Trophoblast cell (in vitro differentiated cells and primary cell): ENCODE data around the gene FAM120B.

Experiments used
- DNase-seq, 2 donors: peaks; one replicate each; pipeline ENCODE4 v3.0.0-alpha.2; 2016
- H2AFZ ChIP-seq: 2 replicates; pipeline ENCODE4 v1.6.1; 2013; ENCODE audit warnings: low read length, moderate library complexity, mild to moderate bottlenecking; ENCODE audit not compliant: insufficient read depth, poor library complexity
- H2AK5ac ChIP-seq: 2 replicates; pipeline ENCODE4 v1.6.1; 2013; ENCODE audit warnings: mild to moderate bottlenecking, low read length
- H2BK120ac ChIP-seq: 2 replicates; pipeline ENCODE4 v1.6.1; 2013; ENCODE audit warnings: low read length, mild to moderate bottlenecking, moderate library complexity; ENCODE audit not compliant: insufficient read depth, poor library complexity
- H2BK12ac ChIP-seq: 2 replicates; pipeline ENCODE4 v1.6.1; 2013; ENCODE audit warnings: mild to moderate bottlenecking, low read length, moderate library complexity
- H2BK5ac ChIP-seq: 2 replicates; pipeline ENCODE4 v1.6.1; 2013; ENCODE audit warnings: low read length, low read depth, moderate library complexity, mild to moderate bottlenecking; ENCODE audit not compliant: poor library complexity
- H3K14ac ChIP-seq: 2 replicates; pipeline ENCODE4 v1.6.1; 2013; ENCODE audit warnings: mild to moderate bottlenecking, low read length
- H3K18ac ChIP-seq: 2 replicates; pipeline ENCODE4 v1.6.1; 2013; ENCODE audit warnings: mild to moderate bottlenecking, low read length
- H3K23ac ChIP-seq: 2 replicates; pipeline ENCODE4 v1.6.1; 2013; ENCODE audit warnings: low read length
- H3K27ac ChIP-seq: 2 replicates; pipeline ENCODE4 v1.5.1; 2013; ENCODE audit warnings: low read depth, mild to moderate bottlenecking, inconsistent platforms, low read length, moderate library complexity
- H3K27me3 ChIP-seq: 2 replicates; pipeline ENCODE4 v1.6.1; 2013; ENCODE audit warnings: inconsistent platforms, mild to moderate bottlenecking, low read length, moderate library complexity; ENCODE audit not compliant: insufficient read depth
- H3K36me3 ChIP-seq, 2 experiments: 1 replicate in 1 of 2; 2 replicates in 1 of 2; pipeline ENCODE4 v1.6.1; 2013; ENCODE audit warnings: low read length in 2 of 2, mild to moderate bottlenecking in 2 of 2, moderate library complexity in 1 of 2; ENCODE audit not compliant: insufficient read depth in 2 of 2, control insufficient read depth in 1 of 2
- H3K4ac ChIP-seq: 2 replicates; pipeline ENCODE4 v1.6.1; 2013; ENCODE audit warnings: low read depth, mild to moderate bottlenecking, low read length, moderate library complexity
- H3K4me1 ChIP-seq, 2 experiments: 1 replicate in 1 of 2; 2 replicates in 1 of 2; pipeline ENCODE4 v1.6.1; 2013; ENCODE audit warnings: low read length in 2 of 2, mild to moderate bottlenecking in 2 of 2, moderate library complexity in 1 of 2; ENCODE audit not compliant: insufficient read depth in 2 of 2, control insufficient read depth in 1 of 2
- H3K4me2 ChIP-seq: 2 replicates; pipeline ENCODE4 v1.6.1; 2013; ENCODE audit warnings: inconsistent platforms, mild to moderate bottlenecking, low read length, moderate library complexity
- H3K4me3 ChIP-seq: 2 replicates; pipeline ENCODE4 v1.5.1; 2013; ENCODE audit warnings: mild to moderate bottlenecking, low read depth, low read length, inconsistent platforms
- H3K79me1 ChIP-seq: one replicate; pipeline ENCODE4 v1.6.1; 2013; ENCODE audit warnings: low read length
- H3K79me2 ChIP-seq: 2 replicates; pipeline ENCODE4 v1.6.1; 2013; ENCODE audit warnings: low read length, mild to moderate bottlenecking; ENCODE audit not compliant: control insufficient read depth, insufficient read depth, poor library complexity
- H3K9ac ChIP-seq: 2 replicates; pipeline ENCODE4 v1.6.1; 2013; ENCODE audit warnings: mild to moderate bottlenecking, low read length
- H3K9me3 ChIP-seq: 2 replicates; pipeline ENCODE4 v1.6.1; 2013; ENCODE audit warnings: low read depth, mild to moderate bottlenecking, control low read depth, inconsistent platforms, low read length; ENCODE audit not compliant: insufficient read depth
- H4K12ac ChIP-seq: 2 replicates; pipeline ENCODE4 v1.6.1; 2013; ENCODE audit warnings: low read depth, mild to moderate bottlenecking, low read length, moderate library complexity
- H4K8ac ChIP-seq: 2 replicates; pipeline ENCODE4 v1.6.1; 2013; ENCODE audit warnings: low read depth, mild to moderate bottlenecking, low read length, moderate library complexity
- H4K91ac ChIP-seq: one replicate; pipeline ENCODE4 v1.6.1; 2013; ENCODE audit warnings: low read depth, mild to moderate bottlenecking, low read length, moderate library complexity
- WGBS: extraction: QIAGEN DNeasy Blood & Tissue Kit; methylation state at CpG from one replicate; pipeline ENCODE4 v1.1.7; 2013; ENCODE audit warnings: missing lambda C conversion rate; ENCODE audit not compliant: insufficient read length, insufficient coverage; ENCODE audit errors: extremely low coverage; 5-methylcytosine and 5-hydroxymethylcytosine counted together

The FAM120B gene

DNA sequence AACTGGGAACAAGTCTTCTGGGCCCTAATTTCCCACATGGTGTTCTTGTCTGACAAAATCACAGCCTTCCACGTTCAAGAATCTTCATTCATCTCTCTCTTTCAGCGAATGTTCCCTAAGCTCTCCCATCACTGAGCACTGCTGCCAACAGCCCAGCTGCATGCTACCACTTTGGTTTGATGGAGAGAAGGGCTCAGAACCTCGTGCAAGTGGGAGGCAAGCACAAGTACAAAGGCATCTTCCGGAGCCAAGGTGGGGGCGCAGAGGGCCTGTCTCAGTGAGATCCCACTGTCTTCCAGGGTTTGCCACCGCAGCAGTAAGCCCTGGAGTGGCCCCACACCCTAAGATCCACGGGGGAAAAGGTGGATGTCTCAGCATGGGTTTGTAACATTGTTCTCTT lies 32.9 kb upstream of the FAM120B start:
- H3K79me1 ChIP-seq, result no peaks in the 10 kb centered on the region
- no peak overlapping the region for H3K4ac ChIP-seq
- no peak for DNase-seq
- H3K27me3 ChIP-seq, result no peaks in the 10 kb centered on the region
- no peak overlapping the region for H3K27ac ChIP-seq
- H3K14ac ChIP-seq, result no peak overlapping the region
- H4K91ac ChIP-seq, result no peak overlapping the region
- H2AK5ac ChIP-seq, result no peak overlapping the region
- H3K4me1 ChIP-seq, result peaks cover 6 to 12% of the 10 kb centered on the region in 2 experiments
- no peak overlapping the region for H4K8ac ChIP-seq
- no peak overlapping the region for H3K4me2 ChIP-seq
- no peak overlapping the region for H3K18ac ChIP-seq
- no peak overlapping the region for H2BK120ac ChIP-seq
- H3K23ac ChIP-seq, result no peak overlapping the region
- H3K9ac ChIP-seq, result no peak overlapping the region
- no peak overlapping the region for H4K12ac ChIP-seq
- WGBS, result no CpG with 5 or more reads among the region's 7 CpGs
- no peak overlapping the region for H2BK12ac ChIP-seq
- H3K36me3 ChIP-seq, result no peaks in the 10 kb centered on the region
- no peak overlapping the region for H3K4me3 ChIP-seq
- H3K9me3 ChIP-seq, result no peaks in the 10 kb centered on the region
- no peak overlapping the region for H2BK5ac ChIP-seq
- H2AFZ ChIP-seq, result no peak overlapping the region
- H3K79me2 ChIP-seq, result no peaks in the 10 kb centered on the region

DNA sequence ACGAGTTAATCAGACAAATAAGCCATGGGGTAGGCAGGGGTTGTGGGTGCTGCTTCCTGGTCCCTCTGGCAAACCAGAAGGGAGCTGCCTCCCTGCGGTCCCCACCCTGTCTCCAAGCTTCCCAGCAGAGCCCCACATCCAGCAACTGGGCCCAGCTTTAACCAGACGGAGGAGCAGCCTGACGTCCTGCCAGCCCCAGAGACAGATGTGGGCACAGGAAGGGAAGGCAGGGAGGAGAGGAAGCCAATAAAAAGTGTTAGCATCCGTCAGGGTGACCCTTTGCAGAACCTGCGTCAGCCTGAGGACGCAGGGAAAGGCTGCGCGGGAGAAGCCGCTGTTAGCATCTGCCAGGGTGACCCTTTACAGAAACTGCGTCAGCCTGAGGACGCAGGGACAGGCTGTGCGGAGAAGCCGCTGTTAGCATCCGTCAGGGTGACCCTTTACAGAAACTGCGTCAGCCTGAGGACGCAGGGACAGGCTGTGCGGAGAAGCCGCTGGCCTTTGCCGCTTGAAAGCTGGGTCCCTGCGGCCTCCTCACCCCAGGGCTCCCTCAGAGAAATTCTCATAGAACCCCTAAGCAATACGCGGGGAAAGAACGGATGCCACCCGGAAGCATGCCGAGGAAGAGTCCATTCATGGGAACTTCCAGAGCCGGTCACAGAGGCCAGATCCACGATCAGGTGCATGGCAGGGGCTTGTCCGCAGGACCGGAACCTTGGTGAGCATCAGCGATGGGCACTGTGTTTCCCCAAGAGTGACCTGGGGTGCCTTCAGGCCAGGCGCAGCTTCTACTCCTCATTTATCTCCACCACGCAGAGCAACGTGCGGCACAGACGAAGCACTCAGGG lies 31.6 kb upstream of the FAM120B start:
- H2AFZ ChIP-seq, result peak overlapping the region; percentile 6
- DNase-seq, result no peak
- H2BK5ac ChIP-seq, result no peak overlapping the region
- no peak overlapping the region for H2AK5ac ChIP-seq
- no peak overlapping the region for H2BK120ac ChIP-seq
- no peak overlapping the region for H3K4me3 ChIP-seq
- no peak overlapping the region for H3K23ac ChIP-seq
- H3K4me1 ChIP-seq, result peaks cover 0 to 5% of the 10 kb centered on the region in 2 experiments
- no peak overlapping the region for H3K18ac ChIP-seq
- no peaks in the 10 kb centered on the region for H3K36me3 ChIP-seq
- no CpG with 5 or more reads among the region's 36 CpGs for WGBS
- H4K91ac ChIP-seq, result no peak overlapping the region
- H4K12ac ChIP-seq, result no peak overlapping the region
- no peak overlapping the region for H3K4ac ChIP-seq
- H3K79me1 ChIP-seq, result no peaks in the 10 kb centered on the region
- H3K4me2 ChIP-seq, result no peak overlapping the region
- no peaks in the 10 kb centered on the region for H3K9me3 ChIP-seq
- H3K14ac ChIP-seq, result no peak overlapping the region
- H3K27me3 ChIP-seq, result no peaks in the 10 kb centered on the region
- no peak overlapping the region for H2BK12ac ChIP-seq
- no peak overlapping the region for H3K9ac ChIP-seq
- H3K79me2 ChIP-seq, result no peaks in the 10 kb centered on the region
- H4K8ac ChIP-seq, result no peak overlapping the region
- H3K27ac ChIP-seq, result no peak overlapping the region

DNA sequence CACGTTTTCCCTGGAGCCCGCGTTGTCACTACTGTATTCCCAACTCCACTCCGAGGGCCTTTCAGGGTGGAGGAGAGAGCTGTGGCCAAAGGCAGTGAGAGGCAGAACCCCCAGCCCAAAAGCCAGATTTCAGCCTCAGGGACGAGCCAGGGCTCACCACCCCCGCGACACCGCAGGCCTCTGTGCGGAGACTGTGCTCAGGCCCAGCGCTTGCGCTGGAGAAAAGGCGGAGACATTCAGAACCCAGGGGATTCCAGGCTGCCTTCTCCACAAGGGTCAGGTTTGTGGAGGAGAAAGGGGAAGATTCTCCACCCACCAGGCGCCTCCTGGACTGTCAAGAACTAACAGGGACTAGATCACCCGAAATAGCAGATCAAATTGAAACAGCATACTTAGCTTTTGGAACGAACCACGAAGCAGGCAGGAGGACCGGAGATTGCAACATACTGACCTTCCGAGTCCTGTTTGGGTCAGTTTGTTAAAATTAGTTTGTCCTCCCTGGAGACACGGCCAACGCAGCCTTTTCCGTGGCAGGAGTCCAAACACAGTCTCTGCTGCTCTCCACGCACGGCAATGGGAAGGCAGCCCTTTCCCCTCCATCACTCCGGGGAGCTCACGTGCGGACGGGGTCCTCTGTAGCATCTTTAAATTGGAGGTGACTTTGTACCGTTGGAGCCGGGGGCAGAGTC lies 30.0 kb upstream of the FAM120B start:
- H3K27me3 ChIP-seq, result no peaks in the 10 kb centered on the region
- H3K23ac ChIP-seq, result no peak overlapping the region
- H3K9me3 ChIP-seq, result peaks cover 4% of the 10 kb centered on the region
- H3K79me2 ChIP-seq, result no peaks in the 10 kb centered on the region
- H4K91ac ChIP-seq, result no peak overlapping the region
- no peak for DNase-seq
- H3K18ac ChIP-seq, result no peak overlapping the region
- H3K4me1 ChIP-seq, result peaks cover 0 to 2% of the 10 kb centered on the region in 2 experiments
- no peak overlapping the region for H3K4me3 ChIP-seq
- H2BK120ac ChIP-seq, result no peak overlapping the region
- no peak overlapping the region for H3K9ac ChIP-seq
- H4K12ac ChIP-seq, result no peak overlapping the region
- H2AK5ac ChIP-seq, result no peak overlapping the region
- no peak overlapping the region for H2BK5ac ChIP-seq
- H3K4ac ChIP-seq, result no peak overlapping the region
- no peak overlapping the region for H4K8ac ChIP-seq
- no peak overlapping the region for H3K27ac ChIP-seq
- no CpG with 5 or more reads among the region's 29 CpGs for WGBS
- no peak overlapping the region for H3K14ac ChIP-seq
- H3K36me3 ChIP-seq, result no peaks in the 10 kb centered on the region
- no peak overlapping the region for H2BK12ac ChIP-seq
- H3K79me1 ChIP-seq, result no peaks in the 10 kb centered on the region
- H3K4me2 ChIP-seq, result no peak overlapping the region
- H2AFZ ChIP-seq, result no peak overlapping the region

DNA sequence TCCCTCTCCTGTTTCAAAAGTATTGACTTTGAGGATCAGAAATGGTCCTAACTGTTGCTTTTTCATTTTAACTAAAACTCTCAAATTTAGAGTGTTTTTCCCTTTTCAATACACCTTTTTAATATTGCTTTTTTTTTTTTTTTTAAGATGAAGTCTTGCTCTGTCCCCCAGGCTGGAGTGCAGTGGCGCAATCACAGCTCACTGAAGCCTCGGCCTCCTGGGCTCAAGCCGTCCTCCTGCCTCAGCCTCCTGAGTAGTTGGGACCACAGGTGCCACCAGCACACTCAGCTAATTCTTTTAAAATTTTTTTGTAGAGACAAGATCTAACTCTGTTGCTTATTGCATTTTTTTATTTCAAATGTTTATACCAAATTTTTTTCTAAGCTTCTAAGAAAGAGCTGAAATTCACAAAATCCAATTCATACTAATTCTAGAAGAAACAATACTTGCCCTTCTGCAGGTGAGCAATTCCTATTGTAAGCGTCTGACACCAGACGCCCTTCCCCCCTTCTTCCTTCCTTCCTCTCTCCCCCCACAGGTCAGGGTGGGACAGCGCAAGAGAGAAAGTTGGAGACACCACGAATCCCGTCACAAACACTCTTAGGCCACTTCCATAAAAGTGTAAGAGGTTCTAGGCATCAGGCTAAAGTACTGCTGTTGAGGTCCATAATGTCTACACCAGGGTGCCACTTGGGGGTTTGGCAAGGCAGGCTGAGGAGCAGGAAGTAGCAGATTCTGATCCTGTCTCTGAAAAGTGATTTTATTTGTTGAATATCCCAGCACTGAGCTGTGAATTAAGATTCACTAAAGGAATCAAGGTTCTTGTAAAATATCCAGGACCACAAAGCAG lies 28.4 kb upstream of the FAM120B start:
- Histone ChIP-seq H4K91ac (no peak overlapping the region), H3K9ac (no peak overlapping the region), H4K8ac (no peak overlapping the region), H2BK5ac (no peak overlapping the region), H4K12ac (no peak overlapping the region), H3K79me1 (no peaks in the 10 kb centered on the region), H3K23ac (no peak overlapping the region), H3K18ac (no peak overlapping the region), H2AK5ac (no peak overlapping the region), H2BK120ac (no peak overlapping the region), H3K27ac (no peak overlapping the region), H3K9me3 (peaks cover 4% of the 10 kb centered on the region), H3K4me1 (peaks cover 0 to 2% of the 10 kb centered on the region in 2 experiments), H3K4me3 (no peak overlapping the region), H3K4me2 (no peak overlapping the region), H3K79me2 (no peaks in the 10 kb centered on the region), H2AFZ (no peak overlapping the region), H2BK12ac (no peak overlapping the region), H3K4ac (no peak overlapping the region), H3K14ac (no peak overlapping the region), H3K36me3 (peaks cover 6 to 9% of the 10 kb centered on the region in 2 experiments), H3K27me3 (no peaks in the 10 kb centered on the region)
- WGBS, result no CpG with 5 or more reads among the region's 8 CpGs
- no peak for DNase-seq
